Fibroblast of lung (primary cell): ENCODE measurements around the gene CDH5. TPM values are rescaled to one million over a fixed set of nuclear protein-coding genes. Genes with fewer than 3 reads are reported as not detected.

ENCODE experiments used
- DNase-seq, 2 donors: peaks; one replicate each; pipeline versions ENCODE4 v3.0.0 to v3.0.0-alpha.2; 2010; ENCODE audit warnings: low read depth in 2 of 2
- H2AFZ ChIP-seq: 2 replicates; pipeline ENCODE4 v1.5.1; 2012; ENCODE audit warnings: low read length, control low read depth, inconsistent platforms
- H3K27ac ChIP-seq: 2 replicates; pipeline ENCODE4 v1.5.1; 2011; ENCODE audit warnings: low read length, control low read depth; ENCODE audit not compliant: insufficient read depth
- H3K27me3 ChIP-seq: 2 replicates; pipeline ENCODE4 v1.5.1; 2011; ENCODE audit warnings: mild to moderate bottlenecking, low read length; ENCODE audit not compliant: control insufficient read depth, insufficient read depth
- H3K36me3 ChIP-seq: 2 replicates; pipeline ENCODE4 v1.5.1; 2011; ENCODE audit warnings: low read length; ENCODE audit not compliant: control insufficient read depth, insufficient read depth
- H3K4me1 ChIP-seq: 2 replicates; pipeline ENCODE4 v1.5.1; 2011; ENCODE audit warnings: low read length; ENCODE audit not compliant: control insufficient read depth, insufficient read depth; ENCODE audit errors: extremely low read depth
- H3K4me2 ChIP-seq: 2 replicates; pipeline ENCODE4 v1.5.1; 2011; ENCODE audit warnings: low read length, control low read depth; ENCODE audit not compliant: insufficient read depth; ENCODE audit errors: extremely low read depth
- H3K4me3 ChIP-seq, 4 experiments: fragments of 200-600 bp in 1 of 4; sonication (generic) in 1 of 4; replicated peaks in 1 of 4; 2 replicates each; pipeline ENCODE4 v1.5.1; 2011 to 2016; ENCODE audit warnings: low read length in 4 of 4, low read depth in 3 of 4, mild to moderate bottlenecking in 3 of 4, control low read depth in 2 of 4, inconsistent platforms in 1 of 4, mixed read lengths in 1 of 4; ENCODE audit not compliant: insufficient read depth in 1 of 4; ENCODE audit errors: control extremely low read depth in 1 of 4
- H3K79me2 ChIP-seq: 2 replicates; pipeline ENCODE4 v1.5.1; 2012; ENCODE audit warnings: mild to moderate bottlenecking, low read length, inconsistent platforms; ENCODE audit not compliant: control insufficient read depth, insufficient read depth
- H3K9ac ChIP-seq: 2 replicates; pipeline ENCODE4 v1.5.1; 2011; ENCODE audit warnings: mild to moderate bottlenecking, low read length, control low read depth; ENCODE audit not compliant: insufficient read depth
- H3K9me3 ChIP-seq: 2 replicates; pipeline ENCODE4 v1.5.1; 2012; ENCODE audit warnings: low read depth, low read length; ENCODE audit not compliant: control insufficient read depth, insufficient read depth
- H4K20me1 ChIP-seq: 2 replicates; pipeline ENCODE4 v1.5.1; 2011; ENCODE audit warnings: low read length; ENCODE audit not compliant: control insufficient read depth, insufficient read depth; ENCODE audit errors: extremely low read depth
- CTCF ChIP-seq, 2 donors: IDR thresholded peaks in 1 of 2; conservative IDR thresholded peaks in 1 of 2; 1 replicate in 1 of 2; 2 replicates in 1 of 2; pipeline ENCODE4 v1.5.1; 2011 to 2012; ENCODE audit warnings: low read length in 2 of 2, control low read depth in 1 of 2, inconsistent platforms in 1 of 2, low read depth in 1 of 2, mild to moderate bottlenecking in 1 of 2
- EZH2 ChIP-seq: IDR thresholded peaks from 2 replicates; pipeline ENCODE4 v1.5.1; 2012; ENCODE audit warnings: low read length, control low read depth, mild to moderate bottlenecking; ENCODE audit errors: missing control alignments
- polyA plus RNA-seq, 2 donors: library from polyadenylated mRNA; depleted of rRNA in 1 of 2; stranded (reverse) in 1 of 2; unstranded in 1 of 2; fragments of >200 nt; gene quantifications; 2 replicates each; pipeline ENCODE4 v1.2.1, GENCODE V29; 2011 to 2012; ENCODE audit warnings: missing spikeins in 1 of 2
- total RNA-seq: library from RNA; depleted of rRNA; stranded (reverse); fragments of >200 nt; gene quantifications from 2 replicates; pipeline ENCODE4 v1.2.1, GENCODE V29; 2014

Gene CDH5
- total and polyA plus RNA-seq, 2 donors (not counting 1 experiment from before 2014, with no cell fraction given): 0.02 TPM; not detected in 1

DNA sequence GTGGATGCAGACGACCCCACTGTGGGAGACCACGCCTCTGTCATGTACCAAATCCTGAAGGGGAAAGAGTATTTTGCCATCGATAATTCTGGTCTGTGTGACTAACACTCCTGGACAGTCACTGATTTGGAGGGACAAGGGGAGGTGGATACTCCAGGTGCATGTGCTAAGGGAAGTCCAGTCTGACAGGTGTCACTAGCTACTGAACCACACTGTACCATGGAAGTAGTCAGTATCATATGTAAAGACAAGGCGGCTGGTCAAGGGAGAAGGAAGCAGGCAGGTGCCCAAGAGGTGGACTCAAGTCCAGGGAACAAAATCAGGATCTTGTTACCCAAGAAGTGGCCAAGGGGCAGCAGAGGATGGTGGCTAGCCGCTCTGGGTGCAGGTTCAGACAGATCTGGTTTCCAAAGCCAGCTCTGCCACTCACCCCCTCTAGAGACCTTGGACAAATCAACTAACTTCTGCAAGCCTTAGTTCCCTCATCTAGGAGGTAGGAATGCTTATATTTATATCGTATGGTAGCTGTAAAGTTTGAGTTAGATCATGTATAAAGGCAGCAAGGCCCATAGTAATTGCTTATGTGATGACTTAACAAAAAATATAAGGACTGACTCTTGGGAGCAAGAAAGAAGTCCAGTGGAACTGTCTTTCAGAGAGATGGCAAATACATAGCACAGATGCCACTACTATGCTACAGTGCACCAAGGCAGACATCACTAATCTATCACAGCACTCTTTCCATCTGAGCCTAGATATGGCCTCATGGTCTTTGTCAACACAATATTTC, 22.1 kb downstream of the CDH5 start:
- Histone ChIP-seq H3K4me1 (no peaks in the 10 kb centered on the region), H3K4me2 (no peak overlapping the region), H3K27ac (no peak overlapping the region), H4K20me1 (no peaks in the 10 kb centered on the region), H2AFZ (no peak overlapping the region), H3K9ac (no peak overlapping the region), H3K79me2 (no peaks in the 10 kb centered on the region), H3K9me3 (no peaks in the 10 kb centered on the region), H3K4me3 (no peak overlapping the region), H3K36me3 (no peaks in the 10 kb centered on the region), H3K27me3 (peaks cover 2% of the 10 kb centered on the region)
- DNase-seq: no peak
- TF ChIP-seq EZH2 (no peak), CTCF (conservative IDR thresholded peaks at IDR 0.05 in 1 of 2, IDR thresholded peaks at IDR 0.05 in 1 of 2; ENCODE audit: low read depth in 1 of 2, low read length in 2 of 2) (no peak)

DNA sequence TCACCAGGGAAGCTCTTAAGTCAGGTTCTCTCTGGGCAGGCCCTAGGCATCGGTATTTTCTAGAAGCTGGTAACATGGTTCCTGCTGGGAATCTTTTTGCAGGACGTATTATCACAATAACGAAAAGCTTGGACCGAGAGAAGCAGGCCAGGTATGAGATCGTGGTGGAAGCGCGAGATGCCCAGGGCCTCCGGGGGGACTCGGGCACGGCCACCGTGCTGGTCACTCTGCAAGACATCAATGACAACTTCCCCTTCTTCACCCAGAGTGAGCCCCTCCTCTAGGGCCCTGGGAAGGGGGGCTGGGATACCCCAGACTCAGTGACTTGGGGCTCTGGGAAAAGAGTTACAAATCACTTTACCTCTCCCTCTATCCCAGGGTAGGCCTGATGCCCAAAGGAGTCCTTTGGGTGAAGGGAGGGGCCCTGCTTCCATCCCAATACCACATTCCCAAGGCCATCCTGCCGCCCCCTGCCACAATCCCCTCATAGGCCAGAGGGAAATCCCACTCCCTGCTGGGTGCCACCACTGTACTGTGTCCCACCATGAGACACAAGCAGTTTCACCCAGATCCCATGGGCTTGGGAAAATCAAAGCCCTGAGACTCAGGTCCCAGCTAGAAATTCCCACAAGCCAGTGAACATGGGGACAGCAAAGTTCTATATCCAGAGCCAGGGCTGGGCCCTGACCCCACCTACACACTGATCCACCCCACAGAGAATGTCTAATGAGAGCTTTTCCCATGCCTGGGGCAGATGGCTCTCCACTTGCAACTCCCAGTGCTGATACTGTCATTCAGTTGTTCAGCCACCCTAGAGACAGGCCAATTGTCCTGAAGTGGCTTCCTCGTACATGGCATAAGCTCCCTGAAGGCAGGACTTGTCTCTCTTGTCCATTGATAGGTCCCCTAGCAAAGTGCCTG, 23.0 kb downstream of the CDH5 start:
- H3K4me2 ChIP-seq: no peak overlapping the region
- no peaks in the 10 kb centered on the region for H3K4me1 ChIP-seq
- peaks cover 2% of the 10 kb centered on the region for H3K27me3 ChIP-seq
- TF ChIP-seq EZH2: no peak
- TF ChIP-seq CTCF (conservative IDR thresholded peaks at IDR 0.05 in 1 of 2, IDR thresholded peaks at IDR 0.05 in 1 of 2; ENCODE audit: low read depth in 1 of 2, low read length in 2 of 2): no peak
- H3K4me3 ChIP-seq: no peak overlapping the region
- no peaks in the 10 kb centered on the region for H3K79me2 ChIP-seq
- no peaks in the 10 kb centered on the region for H3K36me3 ChIP-seq
- no peak for DNase-seq
- no peaks in the 10 kb centered on the region for H4K20me1 ChIP-seq
- no peak overlapping the region for H3K9ac ChIP-seq
- no peak overlapping the region for H3K27ac ChIP-seq
- no peaks in the 10 kb centered on the region for H3K9me3 ChIP-seq
- H2AFZ ChIP-seq: no peak overlapping the region
